SU-DHL-6 (cell line): Measurements from ENCODE around the gene CFP.

Experiments
- CTCF ChIP-seq: fragments of 200-600 bp; sonication (generic); IDR thresholded peaks from one replicate; pipeline ENCODE4 v1.5.1; 2017; ENCODE audit warnings: antibody characterized with exemption, mild to moderate bottlenecking, low read length, moderate library complexity; ENCODE audit not compliant: insufficient read depth, poor library complexity, severe bottlenecking
- EZH2phosphoT487 ChIP-seq: fragments of 200-600 bp; sonication (generic), shearing (Covaris generic); conservative IDR thresholded peaks from 2 replicates; pipeline ENCODE4 v1.6.1; 2018; ENCODE audit warnings: mild to moderate bottlenecking, antibody characterized with exemption, low read length, moderate library complexity, mixed read lengths

GRCh38 chrX:47607091-47607490, 22.6 kb downstream of the CFP start:
- TF ChIP-seq CTCF (no peak), EZH2phosphoT487 (no peak)
